ENCODE measurements around the gene AP1G2. TPM values are rescaled to one million over a fixed set of nuclear protein-coding genes. Genes with fewer than 3 reads are reported as not detected.

The AP1G2 gene
- total and polyA plus RNA-seq, 2 of the 13 experiments (the other 11 are each of a cell fraction or from before 2014, with no cell fraction given) = 96.9 to 611 TPM

GRCh38 chr14:23555882-23556699, 11.5 kb downstream of the AP1G2 start, which contains the start of gene THTPA (continued):
- no peak for TF ChIP-seq GRHL1 (CRISPR knock-in tag; conservative IDR thresholded peaks at IDR 0.05)
- no peak for TF ChIP-seq HMGA1 (CRISPR knock-in tag; conservative IDR thresholded peaks at IDR 0.05)
- TF ChIP-seq MEIS2 (CRISPR knock-in tag; IDR thresholded peaks at IDR 0.05) = peak; percentile 97
- TF ChIP-seq CSRNP1 (CRISPR knock-in tag; IDR thresholded peaks at IDR 0.05) = peak; percentile 99
- TF ChIP-seq ATAD3A (CRISPR knock-in tag; IDR thresholded peaks at IDR 0.05) = peak; percentile 24
- TF ChIP-seq TIGD3 (CRISPR knock-in tag; IDR thresholded peaks at IDR 0.05; ENCODE audit: borderline replicate concordance) = peak; percentile 98
- peak; percentile 97 for TF ChIP-seq ZZZ3 (CRISPR knock-in tag; IDR thresholded peaks at IDR 0.05; ENCODE audit: borderline replicate concordance)
- TF ChIP-seq AFF4 (CRISPR knock-in tag; IDR thresholded peaks at IDR 0.05) = 0 out of 2 replicates have a peak, but pooled peaks have one; percentile 77
- peak; percentile 90 for TF ChIP-seq BATF2 (CRISPR knock-in tag; IDR thresholded peaks at IDR 0.05)
- peak; percentile 60; the same call in 1 of the 2 replicates for TF ChIP-seq ZNF326 (CRISPR knock-in tag; IDR thresholded peaks at IDR 0.05; ENCODE audit: borderline replicate concordance)
- peak; percentile 82 for TF ChIP-seq CAMTA2 (CRISPR knock-in tag; IDR thresholded peaks at IDR 0.05; ENCODE audit: borderline replicate concordance)
- peak; percentile 95 for TF ChIP-seq ZNF780A (CRISPR knock-in tag; IDR thresholded peaks at IDR 0.05)
- TF ChIP-seq ZBTB14 (CRISPR knock-in tag; IDR thresholded peaks at IDR 0.05) = peak; percentile 84
- TF ChIP-seq ZNF577 (CRISPR knock-in tag; IDR thresholded peaks at IDR 0.05; ENCODE audit: borderline replicate concordance, low read depth) = 0 out of 2 replicates have a peak, but pooled peaks have one; percentile 26
- TF ChIP-seq ZNF629 (CRISPR knock-in tag; conservative IDR thresholded peaks at IDR 0.05) = peak; percentile 69
- peak in 1 of 2 experiments; percentile 40; a peak in 2 of 4 replicates for TF ChIP-seq NR2F1 (CRISPR knock-in tag; IDR thresholded peaks at IDR 0.05)
- TF ChIP-seq FOXA3 (CRISPR knock-in tag; IDR thresholded peaks at IDR 0.05) = peak; percentile 78
